AG04450 (cell line): Measurements from ENCODE around the gene MYL2. TPM values are rescaled to one million over a fixed set of nuclear protein-coding genes. Genes with fewer than 3 reads are reported as not detected.

ENCODE experiments used
- CTCF ChIA-PET: fragments of 300-600, 350-600 bp; formaldehyde crosslinking; extraction: SDS; loops from one replicate; lab custom pipeline; 2022; ENCODE audit warnings: antibody characterized with exemption, inconsistent platforms; lab: Charles Lee
- POLR2A ChIA-PET: fragments of 350-600 bp; formaldehyde crosslinking; extraction: SDS; loops from one replicate; lab custom pipeline; 2021; ENCODE audit warnings: antibody characterized with exemption, inconsistent platforms; lab: Yijun Ruan, JAX
- DNase-seq: peaks from one replicate; pipeline ENCODE4 v3.0.0-alpha.2; 2011; ENCODE audit warnings: low read depth, low spot score
- H3K27ac ChIP-seq: one replicate; pipeline ENCODE4 v1.5.1; 2012; ENCODE audit warnings: low read depth, low read length, control low read depth
- H3K27me3 ChIP-seq: one replicate; pipeline ENCODE4 v1.6.0; 2012; ENCODE audit warnings: low read length; ENCODE audit not compliant: control insufficient read depth, insufficient read depth
- H3K4me3 ChIP-seq: 2 replicates; pipeline ENCODE4 v1.5.1; 2011; ENCODE audit warnings: mild to moderate bottlenecking, low read depth, low read length, control low read depth
- H3K9me3 ChIP-seq: 2 replicates; pipeline ENCODE4 v1.5.1; 2012; ENCODE audit warnings: low read length; ENCODE audit not compliant: control insufficient read depth, insufficient read depth
- polyA plus RNA-seq: library from polyadenylated mRNA; depleted of rRNA; stranded (reverse); fragments of >200 nt; gene quantifications from 2 replicates; pipeline ENCODE4 v1.2.3, GENCODE V29; 2011
- TF ChIP-seq, protein P1 (sequence below): IDR thresholded peaks from 2 replicates; pipeline ENCODE4 v1.5.1; 2011; ENCODE audit warnings: low read depth, low read length, control low read depth, inconsistent platforms

Gene MYL2
- polyA plus RNA-seq, 1 experiment = not detected

DNA sequence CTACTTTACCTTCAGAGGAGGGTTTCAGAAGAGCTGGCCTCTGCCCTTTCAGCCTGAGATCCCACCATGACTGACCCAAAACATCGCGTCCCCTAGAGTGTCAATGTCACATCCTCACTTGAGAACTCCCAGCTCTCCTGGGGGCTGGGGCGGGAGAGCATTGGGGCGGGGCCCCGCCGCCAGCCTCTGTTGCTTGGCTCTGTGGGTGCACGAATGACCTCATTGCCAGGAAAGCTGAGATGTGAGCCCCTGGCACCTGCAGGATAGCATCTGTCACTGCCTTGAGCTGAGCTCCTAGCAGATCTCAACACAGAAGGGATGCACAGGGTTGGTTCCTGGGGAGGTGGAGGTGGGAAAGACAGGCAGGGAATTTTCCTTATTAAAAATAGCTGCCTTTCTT is 20.6 kb upstream of the MYL2 start:
- ChIA-PET POLR2A (interaction anchor here (0.6 kb wide), 1 partner anchor 12 kb away, joined by 3 read pairs; no protein-coding TSS in a partner anchor), CTCF (no interaction called here)
- TF ChIP-seq, protein P1, sequence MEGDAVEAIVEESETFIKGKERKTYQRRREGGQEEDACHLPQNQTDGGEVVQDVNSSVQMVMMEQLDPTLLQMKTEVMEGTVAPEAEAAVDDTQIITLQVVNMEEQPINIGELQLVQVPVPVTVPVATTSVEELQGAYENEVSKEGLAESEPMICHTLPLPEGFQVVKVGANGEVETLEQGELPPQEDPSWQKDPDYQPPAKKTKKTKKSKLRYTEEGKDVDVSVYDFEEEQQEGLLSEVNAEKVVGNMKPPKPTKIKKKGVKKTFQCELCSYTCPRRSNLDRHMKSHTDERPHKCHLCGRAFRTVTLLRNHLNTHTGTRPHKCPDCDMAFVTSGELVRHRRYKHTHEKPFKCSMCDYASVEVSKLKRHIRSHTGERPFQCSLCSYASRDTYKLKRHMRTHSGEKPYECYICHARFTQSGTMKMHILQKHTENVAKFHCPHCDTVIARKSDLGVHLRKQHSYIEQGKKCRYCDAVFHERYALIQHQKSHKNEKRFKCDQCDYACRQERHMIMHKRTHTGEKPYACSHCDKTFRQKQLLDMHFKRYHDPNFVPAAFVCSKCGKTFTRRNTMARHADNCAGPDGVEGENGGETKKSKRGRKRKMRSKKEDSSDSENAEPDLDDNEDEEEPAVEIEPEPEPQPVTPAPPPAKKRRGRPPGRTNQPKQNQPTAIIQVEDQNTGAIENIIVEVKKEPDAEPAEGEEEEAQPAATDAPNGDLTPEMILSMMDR = no peak

DNA sequence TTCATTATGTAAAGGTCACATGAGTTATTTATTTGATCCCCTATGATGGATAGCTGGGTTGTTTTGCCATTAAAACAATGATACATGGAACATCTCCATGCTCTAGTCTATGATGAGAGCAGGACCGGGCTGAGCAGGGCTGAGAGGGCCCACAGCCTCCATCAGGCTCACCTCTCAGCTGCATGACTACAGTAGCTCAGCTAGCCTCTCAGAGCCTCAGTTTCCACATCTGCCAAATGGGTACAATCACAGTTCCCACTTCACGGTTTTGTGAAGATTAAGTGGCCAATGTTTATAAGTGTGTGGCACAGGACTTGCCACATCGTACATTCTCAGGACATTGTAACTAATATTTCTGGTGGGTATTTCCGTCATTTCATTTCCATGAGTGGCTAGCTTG is 19.9 kb upstream of the MYL2 start:
- ChIA-PET CTCF (no interaction called here), POLR2A (no interaction called here)
- no peaks in the 10 kb centered on the region; the same call in 1 of the 2 replicates for H3K9me3 ChIP-seq

More for the DNA sequence above, 20.6 kb upstream of the MYL2 start:
- H3K9me3 ChIP-seq = no peaks in the 10 kb centered on the region; the same call in 1 of the 2 replicates
- H3K27ac ChIP-seq = no peak overlapping the region
- no peak for DNase-seq
- no peaks in the 10 kb centered on the region for H3K27me3 ChIP-seq
- no peak overlapping the region for H3K4me3 ChIP-seq

DNA sequence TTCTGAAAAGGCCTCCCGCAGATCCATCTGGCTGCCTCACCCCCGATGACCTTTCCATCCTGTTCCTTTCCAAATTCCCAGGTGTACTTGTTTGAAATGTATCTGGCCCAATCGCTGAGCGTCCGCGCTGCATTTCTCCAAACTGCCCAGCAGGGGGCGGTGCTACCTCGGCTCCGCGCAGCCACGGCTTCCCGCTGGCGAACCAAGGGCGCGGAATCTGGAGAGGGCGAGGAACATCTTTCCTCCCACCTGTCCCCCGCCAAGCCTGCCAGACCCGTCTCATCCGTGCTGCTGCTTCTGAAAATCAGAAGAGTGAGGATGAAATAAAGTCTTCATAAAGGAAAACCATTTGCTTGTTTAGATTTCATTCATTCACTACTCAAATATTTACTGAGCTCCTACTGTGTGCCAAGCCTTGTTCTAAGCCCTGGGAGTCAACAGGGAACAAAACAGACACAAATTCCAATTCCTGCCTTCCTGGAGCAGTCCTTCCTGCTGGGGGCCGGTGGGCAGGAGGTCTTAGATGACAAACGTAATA is 16.8 kb upstream of the MYL2 start:
- Histone ChIP-seq H3K9me3 (no peaks in the 10 kb centered on the region; the same call in 1 of the 2 replicates), H3K4me3 (no peak overlapping the region), H3K27ac (no peak overlapping the region), H3K27me3 (no peaks in the 10 kb centered on the region)
- CTCF ChIA-PET = interaction anchor here (0.6 to 3.0 kb wide), 10 partner anchors 9 to 511 kb away, joined by 3 to 26 read pairs (median 6); no protein-coding TSS in a partner anchor
- TF ChIP-seq, protein P1 = peak; percentile 85
- POLR2A ChIA-PET = no interaction called here
- DNase-seq = no peak

More for the DNA sequence above, 19.9 kb upstream of the MYL2 start:
- DNase-seq = no peak
- Histone ChIP-seq H3K27me3 (no peaks in the 10 kb centered on the region), H3K4me3 (no peak overlapping the region), H3K27ac (no peak overlapping the region)
- TF ChIP-seq, protein P1 = no peak

DNA sequence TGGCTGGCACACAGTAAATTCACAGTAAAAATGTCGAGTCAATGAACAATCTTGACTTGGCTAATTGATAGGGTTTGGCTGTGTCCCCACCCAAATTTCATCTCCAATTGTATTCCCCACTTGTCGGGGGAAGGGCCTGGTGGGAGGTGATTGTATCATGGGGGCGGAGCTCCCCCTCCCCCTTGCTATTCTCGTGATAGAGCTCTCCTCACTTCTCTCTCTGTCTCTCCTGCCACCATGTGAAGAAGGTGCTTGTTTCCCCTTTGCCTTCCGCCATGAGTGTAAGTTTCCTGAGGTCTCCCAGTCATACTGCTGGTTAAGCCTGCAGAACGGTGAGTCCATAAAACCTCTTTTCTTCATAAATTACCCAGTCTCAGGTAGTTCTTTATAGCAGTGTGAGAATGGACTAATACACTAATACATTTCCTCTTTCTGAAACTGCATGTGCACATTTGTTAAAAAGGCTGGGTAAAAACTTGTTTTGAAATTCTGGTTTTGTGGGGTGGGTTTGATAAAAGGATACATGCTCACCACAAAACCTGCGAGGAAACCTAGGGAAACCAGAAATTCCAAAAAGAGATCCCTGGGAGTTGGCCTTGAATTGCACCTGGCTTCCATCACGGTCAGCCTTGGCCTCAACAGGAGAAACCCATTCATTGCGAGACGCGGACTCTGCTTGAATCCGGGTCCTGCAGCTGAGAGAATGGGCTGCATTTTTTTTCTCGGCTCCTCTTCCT is 16.2 kb upstream of the MYL2 start:
- H3K4me3 ChIP-seq = no peak overlapping the region
- ChIA-PET CTCF (interaction anchor here (1.0 to 3.0 kb wide), 5 partner anchors 17 to 365 kb away, joined by 3 to 26 read pairs (median 7); no protein-coding TSS in a partner anchor), POLR2A (no interaction called here)
- TF ChIP-seq, protein P1 = no peak
- no peaks in the 10 kb centered on the region for H3K27me3 ChIP-seq
- H3K27ac ChIP-seq = no peak overlapping the region
- no peaks in the 10 kb centered on the region; the same call in 1 of the 2 replicates for H3K9me3 ChIP-seq
- no peak for DNase-seq

DNA sequence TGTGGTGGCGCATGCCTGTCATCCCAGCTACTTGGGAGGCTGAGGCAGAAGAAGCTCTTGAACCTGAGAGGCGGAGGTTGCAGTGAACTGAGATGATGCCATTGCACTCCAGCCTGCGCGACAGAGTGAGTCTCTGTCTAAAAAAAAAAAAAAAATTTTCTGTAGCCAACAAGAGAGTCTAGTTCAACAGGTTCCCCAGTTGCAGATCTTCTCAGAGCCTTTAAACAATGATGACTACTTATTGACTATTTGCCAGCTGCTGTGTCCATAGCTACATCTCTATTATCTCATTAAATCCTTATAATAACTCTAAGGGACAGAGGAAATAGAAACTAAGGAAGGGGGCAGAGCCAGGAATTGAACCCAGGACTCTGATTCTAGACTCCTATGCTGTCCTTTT is 15.2 kb upstream of the MYL2 start:
- Histone ChIP-seq H3K4me3 (no peak overlapping the region), H3K9me3 (no peaks in the 10 kb centered on the region; the same call in 1 of the 2 replicates), H3K27me3 (no peaks in the 10 kb centered on the region), H3K27ac (no peak overlapping the region)
- ChIA-PET CTCF (interaction anchor here (1.4 to 3.0 kb wide), 2 partner anchors 364 to 366 kb away, joined by 3 to 26 read pairs; no protein-coding TSS in a partner anchor), POLR2A (no interaction called here)
- TF ChIP-seq, protein P1 = no peak
- DNase-seq = no peak
